GM21786 (cell line): ENCODE measurements around the gene PAPPA.

Experiments
- ATAC-seq: cut with Tn5 transposase; IDR thresholded peaks from one replicate; pipeline ENCODE4 v1.9.1; 2021; ENCODE audit not compliant: unreplicated experiment

Gene PAPPA

GRCh38 chr9:116182876-116183275, 29.3 kb downstream of the PAPPA start:
- no peak for ATAC-seq

GRCh38 chr9:116187570-116188170, 34.1 kb downstream of the PAPPA start:
- ATAC-seq = no peak

- ATAC-seq = no peak
Measured at GRCh38 chr9:116189683-116190082, 36.1 kb downstream of the PAPPA start.

GRCh38 chr9:116190637-116191396, 37.2 kb downstream of the PAPPA start:
- no peak for ATAC-seq

- no peak for ATAC-seq
Measured at GRCh38 chr9:116191576-116192415, 38.2 kb downstream of the PAPPA start.

- no peak for ATAC-seq
Measured at GRCh38 chr9:116193636-116194035, 40.0 kb downstream of the PAPPA start.

- no peak for ATAC-seq
Measured at GRCh38 chr9:116196806-116197205, 43.2 kb downstream of the PAPPA start.

GRCh38 chr9:116198344-116198743, 44.8 kb downstream of the PAPPA start:
- no peak for ATAC-seq

- ATAC-seq = no peak
Measured at GRCh38 chr9:116202219-116202912, 48.8 kb downstream of the PAPPA start.

- no peak for ATAC-seq
Measured at GRCh38 chr9:116204252-116204882, 50.8 kb downstream of the PAPPA start.

GRCh38 chr9:116207371-116208111, 54.0 kb downstream of the PAPPA start:
- ATAC-seq = no peak

- no peak for ATAC-seq
Measured at GRCh38 chr9:116208417-116209232, 55.0 kb downstream of the PAPPA start.

GRCh38 chr9:116209414-116210116, 56.0 kb downstream of the PAPPA start:
- no peak for ATAC-seq

- ATAC-seq = no peak
Measured at GRCh38 chr9:116212986-116213692, 59.5 kb downstream of the PAPPA start.

GRCh38 chr9:116213693-116214047, 60.1 kb downstream of the PAPPA start:
- ATAC-seq = no peak

GRCh38 chr9:116218399-116218798, 64.8 kb downstream of the PAPPA start:
- no peak for ATAC-seq

- ATAC-seq = no peak
Measured at GRCh38 chr9:116219686-116220085, 66.1 kb downstream of the PAPPA start.

GRCh38 chr9:116223926-116224325, 70.3 kb downstream of the PAPPA start:
- no peak for ATAC-seq
